CD4-positive, alpha-beta T cell treated with Interferon alpha-2 for 1 hour (primary cell): Measurements from ENCODE around the gene KCTD16.

Experiments
- DNase-seq, 2 donors: peaks; one replicate each; pipeline ENCODE4 v3.0.0-alpha.2; 2020 to 2022

KCTD16 gene

DNA sequence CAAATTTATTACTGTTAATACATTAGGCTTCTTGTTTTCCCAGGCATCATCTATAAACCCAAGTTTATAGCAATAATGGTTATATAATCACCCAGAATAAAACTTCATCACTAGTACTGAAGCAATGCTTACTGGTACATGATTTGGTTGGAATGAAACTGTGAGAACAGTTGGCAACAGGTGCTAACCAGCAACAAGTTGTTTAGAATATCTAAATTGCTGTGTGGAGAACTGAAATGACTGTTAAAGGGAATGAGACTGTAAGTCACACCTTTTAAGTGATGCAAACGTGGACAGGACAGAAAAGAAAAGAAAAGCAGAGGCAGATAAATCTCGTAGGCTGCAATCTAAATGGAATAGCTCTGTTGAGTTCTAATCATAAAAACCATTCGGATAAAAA lies 2.7 kb upstream of the KCTD16 start:
- DNase-seq = no peak

DNA sequence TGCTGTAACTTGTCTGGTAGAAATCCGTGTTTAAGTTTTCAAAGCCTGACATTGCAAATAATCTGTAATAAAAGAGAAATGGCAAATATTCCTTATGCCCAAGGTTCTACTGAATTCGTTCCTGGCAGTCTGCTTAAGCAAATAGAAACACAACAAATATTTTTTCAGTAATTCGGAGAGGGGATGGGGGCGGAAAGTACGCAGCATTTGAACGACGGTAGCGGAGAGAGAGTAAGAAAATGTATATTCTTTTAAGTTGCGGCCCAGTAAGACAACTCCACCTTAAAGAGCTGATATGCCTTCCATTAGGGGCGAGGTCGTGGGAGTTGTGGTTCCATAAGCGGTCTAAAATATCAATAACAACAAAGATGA lies 783 bp upstream of the KCTD16 start:
- no peak for DNase-seq

DNA sequence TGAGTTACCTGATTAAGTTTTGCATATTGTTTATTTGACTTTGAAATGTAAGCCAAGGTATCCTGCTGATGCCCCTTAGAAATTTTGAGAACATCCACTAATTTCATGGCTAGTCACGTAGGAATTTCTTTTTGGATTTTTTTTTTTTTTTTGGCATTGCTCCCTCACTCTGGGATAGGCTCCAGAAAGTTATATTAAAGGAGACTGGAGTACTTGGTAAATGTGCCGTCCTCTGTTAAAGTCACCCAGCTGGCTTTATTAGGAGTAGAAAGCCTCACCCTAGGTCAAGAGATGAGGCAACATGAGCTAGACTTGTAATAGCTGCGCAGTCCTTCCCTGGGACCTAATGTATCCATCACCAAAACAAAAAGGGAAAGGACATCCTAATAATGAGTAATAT lies 3.1 kb downstream of the KCTD16 start:
- no peak for DNase-seq

GRCh38 chr5:144177548-144177947 lies 6.9 kb downstream of the KCTD16 start:
- DNase-seq = no peak

- no peak for DNase-seq
Observed at GRCh38 chr5:144179226-144179625, 8.6 kb downstream of the KCTD16 start.

DNA sequence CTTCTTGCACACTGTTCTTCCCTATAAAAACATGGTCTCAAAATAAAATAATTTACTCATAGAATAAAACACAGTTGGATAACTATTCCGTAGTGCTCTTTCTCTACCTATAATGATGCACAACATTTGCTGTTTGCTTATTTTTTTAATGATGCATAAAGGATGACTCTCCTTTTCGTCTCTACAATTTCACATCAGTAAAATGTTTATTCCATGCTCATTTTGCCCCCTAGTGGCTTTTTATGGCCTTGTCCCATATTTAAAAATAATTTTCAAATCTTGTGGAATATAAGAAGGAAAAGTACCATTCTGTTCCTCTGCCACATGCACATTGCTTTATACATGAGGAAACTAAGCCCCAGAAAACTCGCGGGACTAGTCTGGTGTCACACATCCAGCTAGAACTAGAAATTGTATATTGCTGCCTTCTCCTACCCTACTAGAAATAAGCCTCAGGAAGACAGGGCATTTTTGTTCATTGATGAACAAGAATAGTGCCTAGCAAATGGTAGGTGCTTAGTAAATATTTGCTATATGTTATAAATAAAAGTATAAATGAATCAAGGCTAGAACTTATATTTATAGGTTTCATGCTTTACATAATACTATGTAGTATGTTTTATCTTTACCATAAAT lies 12.7 kb downstream of the KCTD16 start:
- DNase-seq = peak in 1 of 2 donors; percentile 61

DNA sequence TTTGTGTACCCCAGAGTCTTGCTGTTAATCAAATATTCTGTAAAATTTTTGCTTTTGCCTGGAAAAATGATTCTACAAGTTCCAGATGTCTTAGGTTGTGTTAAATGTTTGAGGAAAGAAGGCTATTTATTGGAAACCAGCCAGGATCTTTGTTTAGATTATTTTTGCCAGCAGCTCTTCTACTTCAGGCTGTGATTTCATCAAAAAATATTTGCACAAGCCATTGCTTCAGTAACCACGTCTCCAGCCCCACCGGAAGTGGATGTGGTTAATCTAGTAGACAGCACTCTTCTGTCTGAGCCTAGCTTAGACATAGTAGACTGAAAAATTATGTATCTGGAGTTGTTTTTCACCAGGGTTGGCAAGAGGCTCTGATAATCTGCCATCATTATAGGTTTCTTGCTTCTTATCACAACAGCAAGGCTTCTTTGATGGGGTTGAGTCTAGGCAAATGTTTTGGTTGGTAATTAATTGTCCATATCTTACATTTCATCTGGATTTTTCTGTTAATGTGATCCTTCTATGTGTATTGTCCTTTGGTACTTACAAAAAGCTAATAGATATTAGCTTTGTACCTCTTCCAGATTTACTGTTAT lies 17.1 kb downstream of the KCTD16 start:
- DNase-seq = peak; percentile 84 to 88

DNA sequence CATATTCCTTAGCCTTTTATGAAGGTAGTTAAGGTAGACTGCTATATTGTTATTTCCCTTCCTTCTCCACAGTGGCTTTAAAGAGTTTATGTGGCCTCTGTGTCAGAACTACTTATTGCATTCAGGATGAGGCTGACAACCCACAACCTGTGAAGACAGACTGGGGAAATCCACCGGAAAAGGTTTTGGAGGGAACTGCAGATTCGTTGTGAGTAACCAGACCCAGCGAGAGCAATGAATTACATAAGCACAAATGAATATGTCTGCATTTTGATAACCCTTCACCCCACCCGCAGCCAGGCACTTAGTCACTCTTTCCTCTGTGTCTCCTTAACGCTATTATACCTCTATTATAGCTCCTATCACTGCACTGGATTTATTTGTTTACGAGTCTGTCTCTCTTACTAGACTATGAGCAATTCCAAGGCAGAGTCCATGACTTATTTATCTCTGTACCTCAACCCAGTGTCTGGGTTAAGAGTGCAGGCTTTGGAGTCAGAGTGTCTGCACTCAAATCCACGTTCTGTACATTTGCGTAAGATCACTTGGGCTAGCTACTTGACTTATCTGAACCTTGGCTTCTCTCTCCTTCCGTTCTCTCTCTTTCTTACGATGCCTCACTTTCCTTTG lies 19.2 kb downstream of the KCTD16 start:
- DNase-seq = peak; percentile 86 to 92

- no peak for DNase-seq
Observed at GRCh38 chr5:144191531-144191930, 20.9 kb downstream of the KCTD16 start.

DNA sequence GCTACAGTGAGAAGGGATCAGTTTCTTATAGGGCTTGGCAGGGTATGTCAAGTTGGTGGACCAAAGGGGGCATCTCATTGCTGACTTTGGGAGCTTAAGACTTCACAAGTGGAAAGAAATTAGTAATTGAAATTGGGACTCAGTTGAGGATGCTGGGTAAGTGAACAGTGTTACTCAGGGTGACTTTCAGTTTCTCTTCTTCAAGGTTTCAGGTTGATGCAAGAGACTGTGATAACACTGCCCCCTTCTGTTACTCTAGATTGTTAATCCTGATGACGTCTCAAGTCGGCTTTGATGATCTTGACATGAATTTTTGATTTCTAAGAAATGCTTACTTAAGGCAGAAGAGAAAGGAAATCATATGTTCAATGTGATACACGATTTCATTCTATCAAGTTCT lies 21.3 kb downstream of the KCTD16 start:
- peak; percentile 79 to 94 for DNase-seq

GRCh38 chr5:144192661-144193060 lies 22.0 kb downstream of the KCTD16 start:
- DNase-seq = no peak

- DNase-seq = no peak
Observed at GRCh38 chr5:144194144-144194543, 23.5 kb downstream of the KCTD16 start.

DNA sequence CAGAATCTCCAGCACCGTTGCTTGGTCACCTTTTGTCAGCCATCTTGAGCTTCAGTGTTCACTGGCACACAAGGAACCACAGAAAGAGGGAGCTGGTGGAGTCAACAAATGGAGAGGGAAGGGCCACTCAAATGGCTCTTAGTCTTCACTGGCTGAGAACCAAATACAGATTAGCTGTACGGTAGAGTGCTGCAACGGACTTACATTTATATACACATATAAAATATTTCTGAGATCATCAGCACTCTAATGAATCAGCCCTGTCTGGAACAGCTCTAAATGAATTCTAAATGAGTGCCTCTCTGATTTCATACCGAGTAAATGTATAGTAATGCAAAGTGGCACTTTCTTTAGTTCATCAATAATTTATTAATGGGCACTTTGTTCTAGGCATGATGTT lies 24.8 kb downstream of the KCTD16 start:
- DNase-seq = no peak

DNA sequence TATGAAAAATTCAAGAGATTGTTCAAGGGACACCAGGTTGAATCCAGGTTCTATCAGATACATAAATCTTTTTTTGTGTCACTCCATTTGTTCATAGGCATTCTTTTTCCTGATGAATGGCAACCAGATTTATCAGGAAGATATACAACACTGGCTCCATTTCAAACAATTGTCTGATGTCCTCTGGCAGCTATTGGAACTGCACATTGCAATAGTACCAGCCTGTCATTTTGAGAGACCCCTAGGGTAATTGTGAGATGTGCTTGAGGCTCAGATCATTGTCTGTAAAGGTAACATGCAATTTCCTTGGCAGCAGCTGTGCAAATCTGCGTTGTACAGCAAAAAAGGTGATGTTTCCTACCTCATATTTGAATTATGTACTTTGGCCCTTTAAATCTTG lies 25.9 kb downstream of the KCTD16 start:
- no peak for DNase-seq

DNA sequence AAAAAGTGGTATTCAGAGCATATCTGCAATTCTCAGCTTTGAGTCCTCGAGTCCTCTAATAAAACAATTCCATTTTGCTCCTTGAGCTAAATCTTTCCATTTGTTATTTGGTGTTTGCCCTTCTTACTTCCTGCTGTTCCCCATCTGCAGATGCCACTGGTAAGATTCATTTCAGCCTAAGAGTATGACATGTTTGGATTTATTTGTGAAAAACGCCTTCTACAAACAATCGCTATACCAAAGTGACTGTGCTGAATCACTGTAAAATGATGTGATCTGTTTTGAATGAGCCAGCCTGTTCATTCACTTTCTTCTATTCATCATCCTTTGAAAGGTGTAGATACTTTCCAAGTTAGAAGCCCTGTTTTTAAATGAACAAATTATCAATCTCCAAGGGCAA lies 27.7 kb downstream of the KCTD16 start:
- DNase-seq = no peak

DNA sequence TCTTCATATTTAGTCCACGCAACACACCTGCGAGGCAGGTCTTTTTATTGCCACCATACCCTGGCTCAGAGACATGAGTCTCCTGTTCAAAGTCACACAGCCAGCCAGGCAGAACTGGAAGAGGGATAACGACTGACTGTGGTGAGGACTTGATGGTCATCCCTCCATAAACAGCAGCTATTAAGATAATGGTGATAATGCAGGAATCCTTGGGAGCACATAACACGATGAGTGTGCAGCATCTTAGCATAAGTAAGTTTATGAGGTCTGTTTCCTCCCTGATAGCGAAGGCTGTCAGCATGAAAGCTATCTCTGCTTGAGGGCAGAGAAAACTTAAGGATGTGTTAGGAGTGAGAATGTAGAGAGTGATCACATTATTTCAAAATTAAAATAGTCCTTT lies 30.9 kb downstream of the KCTD16 start:
- no peak for DNase-seq

- no peak for DNase-seq
Observed at GRCh38 chr5:144202072-144202471, 31.4 kb downstream of the KCTD16 start.

DNA sequence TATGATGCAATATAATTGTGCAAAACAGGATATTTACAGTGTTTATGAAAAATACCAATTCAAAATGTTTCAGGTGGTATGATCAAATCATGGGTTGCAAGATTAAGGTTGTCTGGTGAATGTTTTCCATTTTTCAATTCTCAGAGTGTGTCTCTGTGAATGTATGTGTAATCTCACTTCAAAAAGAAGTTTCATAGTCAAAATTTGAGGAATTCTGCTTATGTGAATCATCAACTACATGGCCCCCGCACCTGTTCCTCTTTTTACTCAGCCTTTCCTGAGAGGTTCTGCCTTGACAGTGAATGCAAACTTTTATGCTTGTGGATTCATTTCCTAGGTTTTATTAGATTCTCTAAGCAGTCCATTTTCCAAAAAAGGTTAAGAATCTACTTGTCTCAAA lies 32.1 kb downstream of the KCTD16 start:
- no peak for DNase-seq

DNA sequence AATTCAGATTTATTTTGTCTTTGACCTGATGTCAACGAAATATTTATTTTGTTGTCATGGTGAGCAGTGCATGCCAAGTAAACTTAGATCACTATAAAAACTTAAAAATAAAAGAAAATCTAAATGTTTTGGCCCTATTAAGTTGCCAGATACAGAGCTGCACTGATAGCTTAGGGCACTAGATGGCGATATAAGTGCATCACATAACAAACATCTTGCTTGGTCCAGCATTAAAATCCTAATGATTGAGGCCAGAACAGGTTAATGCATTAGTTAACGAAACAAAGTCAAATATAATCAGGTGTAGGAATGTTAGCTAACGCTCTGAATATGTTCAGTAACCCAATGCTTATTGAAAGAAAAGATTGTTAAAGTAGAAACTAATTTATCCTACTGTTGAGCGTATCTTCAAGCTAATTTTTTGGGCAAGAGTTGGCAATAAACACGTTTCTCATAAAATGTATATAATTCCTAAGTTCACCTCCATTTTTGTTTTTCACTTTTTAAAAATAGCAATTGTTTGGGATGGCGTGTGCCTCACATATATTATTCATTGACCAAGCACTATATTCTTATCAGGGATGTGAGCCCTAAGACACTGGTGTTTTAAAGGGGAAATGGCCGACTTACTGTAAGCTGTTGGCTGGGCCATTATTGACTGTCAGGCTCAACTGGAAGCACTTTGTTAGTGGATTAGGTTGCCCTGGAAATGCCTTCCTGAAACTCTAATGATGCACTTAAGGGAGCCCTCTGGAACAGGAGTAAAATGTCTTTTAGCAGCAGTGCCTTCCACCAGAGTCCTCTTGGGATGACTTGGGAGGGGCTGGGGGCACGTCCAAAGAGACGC lies 33.3 kb downstream of the KCTD16 start:
- peak; percentile 30 to 65 for DNase-seq

GRCh38 chr5:144205141-144205551 lies 34.5 kb downstream of the KCTD16 start:
- DNase-seq = no peak

DNA sequence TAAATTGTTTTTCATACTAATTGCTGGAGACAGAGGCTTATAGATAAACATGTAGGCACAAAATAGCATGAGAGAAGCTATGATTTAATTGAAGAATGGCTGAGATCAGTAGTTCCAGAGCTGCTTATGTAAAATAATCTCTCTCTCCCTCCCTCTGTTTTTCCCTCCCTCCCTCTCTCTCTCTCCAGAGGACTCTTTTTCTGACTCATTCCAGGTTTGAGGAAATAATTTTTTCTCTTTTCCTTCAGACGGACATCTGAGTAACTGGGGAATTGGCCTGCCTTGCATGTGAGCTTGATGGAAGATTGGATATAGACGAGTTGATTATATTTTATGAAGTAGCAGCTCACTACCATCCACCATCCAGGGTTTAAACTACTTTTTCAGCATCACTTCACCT lies 35.5 kb downstream of the KCTD16 start:
- DNase-seq = no peak

GRCh38 chr5:144207875-144208444 lies 37.3 kb downstream of the KCTD16 start:
- DNase-seq = no peak

DNA sequence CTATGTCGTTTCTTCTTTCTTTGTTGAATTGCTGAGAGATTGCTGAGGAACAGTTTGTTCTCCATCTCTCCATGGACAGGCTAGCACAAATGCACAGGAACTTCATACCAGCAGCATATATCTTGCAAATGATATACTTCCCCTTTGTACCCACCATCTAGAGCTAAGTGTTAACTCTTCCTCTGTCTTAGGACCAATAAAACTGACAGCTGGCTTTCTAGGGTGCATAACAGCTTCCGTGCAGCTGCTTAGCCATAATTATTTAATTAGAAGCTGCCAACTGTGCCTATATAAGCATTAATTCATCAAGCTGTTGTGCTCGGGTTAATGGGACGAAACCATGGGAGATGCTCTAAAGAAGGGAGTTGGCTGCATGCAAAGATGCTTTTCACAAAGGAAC lies 38.7 kb downstream of the KCTD16 start:
- no peak for DNase-seq
